OCI-LY7 (cell line): ENCODE data around the gene CA5B. TPM values are rescaled to one million over a fixed set of nuclear protein-coding genes. Genes with fewer than 3 reads are reported as not detected.

Experiments
- BruUV-seq: library from RNA; stranded (reverse); fragments of 400-500 nt; replicated peaks from 2 replicates; lab custom pipeline; 2021; lab: Mats Ljungman, UMichigan
- CTCF ChIA-PET: fragments of 300-600 bp; sonication (Branson Sonifier 250); formaldehyde crosslinking; loops from one replicate; lab custom pipeline; 2022; ENCODE audit warnings: antibody characterized with exemption; ENCODE audit not compliant: unreplicated experiment; lab: Charles Lee
- POLR2A ChIA-PET: fragments of 300-600 bp; sonication (Branson Sonifier 250); formaldehyde crosslinking; loops from one replicate; lab custom pipeline; 2022; ENCODE audit warnings: antibody characterized with exemption; lab: Charles Lee
- DNase-seq: peaks from one replicate; pipeline ENCODE4 v3.0.0-alpha.2; 2015; ENCODE audit warnings: low spot score
- H2AFZ ChIP-seq: fragments of 200-600 bp; sonication (generic), shearing (Covaris generic); 2 replicates; pipeline ENCODE4 v1.6.1; 2014; ENCODE audit warnings: mild to moderate bottlenecking, antibody characterized with exemption, low read length, moderate library complexity
- H3K27ac ChIP-seq: fragments of 200-600 bp; sonication (generic); 2 replicates; pipeline ENCODE4 v1.5.1; 2014; ENCODE audit warnings: mixed run types, low read depth, mild to moderate bottlenecking, moderate library complexity, low read length, inconsistent platforms; ENCODE audit not compliant: poor library complexity, severe bottlenecking
- H3K36me3 ChIP-seq: fragments of 200-600 bp; sonication (generic); 2 replicates; pipeline ENCODE4 v1.6.1; 2014; ENCODE audit warnings: mild to moderate bottlenecking, antibody characterized with exemption, low read length, moderate library complexity, mixed read lengths; ENCODE audit not compliant: insufficient read depth
- H3K4me1 ChIP-seq: fragments of 200-600 bp; sonication (generic); 2 replicates; pipeline ENCODE4 v1.5.1; 2014; ENCODE audit warnings: mild to moderate bottlenecking, low read length; ENCODE audit not compliant: insufficient read depth, poor library complexity, severe bottlenecking
- H3K4me2 ChIP-seq: fragments of 200-600 bp; sonication (generic); 2 replicates; pipeline ENCODE4 v1.6.1; 2014; ENCODE audit warnings: mild to moderate bottlenecking, low read length
- H3K4me3 ChIP-seq: fragments of 200-600 bp; sonication (generic); 2 replicates; pipeline ENCODE4 v1.5.1; 2014; ENCODE audit warnings: mild to moderate bottlenecking, low read depth, low read length; ENCODE audit not compliant: poor library complexity, severe bottlenecking
- H3K79me2 ChIP-seq: fragments of 200-600 bp; sonication (generic); 2 replicates; pipeline ENCODE4 v1.6.1; 2016; ENCODE audit warnings: low read depth, mild to moderate bottlenecking, low read length, moderate library complexity, mixed read lengths; ENCODE audit not compliant: insufficient read depth
- H3K9me2 ChIP-seq: fragments of 200-600 bp; sonication (generic); 2 replicates; pipeline ENCODE4 v1.6.1; 2016; ENCODE audit warnings: mild to moderate bottlenecking, low read length, mixed read lengths; ENCODE audit not compliant: insufficient read depth
- H3K9me3 ChIP-seq: fragments of 200-600 bp; sonication (generic); 2 replicates; pipeline ENCODE4 v1.6.1; 2014; ENCODE audit warnings: mild to moderate bottlenecking, mixed run types, low read length, mixed read lengths
- H4K20me1 ChIP-seq: fragments of 200-600 bp; sonication (generic); 2 replicates; pipeline ENCODE4 v1.6.1; 2014; ENCODE audit warnings: mild to moderate bottlenecking, antibody characterized with exemption, low read length, moderate library complexity, mixed read lengths; ENCODE audit not compliant: insufficient read depth
- EZH2phosphoT487 ChIP-seq: fragments of 200-600 bp; sonication (generic); IDR thresholded peaks from 2 replicates; pipeline ENCODE4 v1.6.1; 2018; ENCODE audit warnings: low read depth, borderline replicate concordance, mild to moderate bottlenecking, mixed run types, antibody characterized with exemption, low read length, moderate library complexity, mixed read lengths
- intact Hi-C: fragments of 100-400 bp; cut with micrococcal nuclease; formaldehyde crosslinking; loops from one replicate; pipeline ENCODE4 v1.10.0; 2022; ENCODE audit not compliant: unreplicated experiment
- small RNA-seq: library from RNA; depleted of rRNA; stranded (forward); fragments of <200 nt; gene quantifications from one replicate; pipeline ENCODE3, GENCODE V24; 2014
- total RNA-seq, 2 experiments: library from RNA; depleted of rRNA in 1 of 2; stranded (reverse); fragments of >200 nt in 1 of 2; shearing (Covaris generic) in 1 of 2; gene quantifications; 2 replicates each; pipeline ENCODE4 v1.2.3, GENCODE V29; 2014 to 2022
- TF ChIP-seq, protein P1 (sequence below): fragments of 200-600 bp; sonication (generic); conservative IDR thresholded peaks from 2 replicates; pipeline ENCODE4 v1.5.1; 2014; ENCODE audit warnings: mild to moderate bottlenecking, antibody characterized with exemption, low read length, moderate library complexity, mixed read lengths

The CA5B gene
- total RNA-seq, 2 experiments from 2014 or later: 3.1 to 6.2 TPM

DNA sequence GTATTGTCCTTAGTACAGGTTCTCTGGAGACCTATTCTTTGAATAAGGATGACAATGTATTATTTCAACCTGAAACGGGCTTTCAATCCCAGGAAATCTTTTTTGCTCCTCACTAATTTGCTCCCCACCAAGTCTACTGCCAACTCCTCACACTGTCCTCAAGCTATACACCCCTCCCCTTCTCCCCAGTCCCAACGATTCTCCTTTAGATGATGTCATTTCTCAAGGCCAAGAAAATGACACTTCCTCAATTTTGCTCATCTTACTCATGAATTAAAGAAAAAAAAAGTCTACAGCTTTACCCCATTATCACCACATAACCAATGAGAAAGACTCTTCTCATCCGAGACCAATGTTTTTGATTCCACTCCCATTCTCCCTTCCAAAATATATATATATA is 96.0 kb downstream of the CA5B start:
- Histone ChIP-seq H3K9me3 (no peaks in the 10 kb centered on the region), H2AFZ (no peak overlapping the region), H3K27ac (no peak overlapping the region), H3K79me2 (no peaks in the 10 kb centered on the region), H3K9me2 (no peaks in the 10 kb centered on the region), H4K20me1 (no peaks in the 10 kb centered on the region), H3K4me2 (no peak overlapping the region), H3K4me3 (no peak overlapping the region), H3K4me1 (peaks cover 4% of the 10 kb centered on the region), H3K36me3 (peaks cover 36% of the 10 kb centered on the region)
- no peak for TF ChIP-seq EZH2phosphoT487
- TF ChIP-seq, protein P1, sequence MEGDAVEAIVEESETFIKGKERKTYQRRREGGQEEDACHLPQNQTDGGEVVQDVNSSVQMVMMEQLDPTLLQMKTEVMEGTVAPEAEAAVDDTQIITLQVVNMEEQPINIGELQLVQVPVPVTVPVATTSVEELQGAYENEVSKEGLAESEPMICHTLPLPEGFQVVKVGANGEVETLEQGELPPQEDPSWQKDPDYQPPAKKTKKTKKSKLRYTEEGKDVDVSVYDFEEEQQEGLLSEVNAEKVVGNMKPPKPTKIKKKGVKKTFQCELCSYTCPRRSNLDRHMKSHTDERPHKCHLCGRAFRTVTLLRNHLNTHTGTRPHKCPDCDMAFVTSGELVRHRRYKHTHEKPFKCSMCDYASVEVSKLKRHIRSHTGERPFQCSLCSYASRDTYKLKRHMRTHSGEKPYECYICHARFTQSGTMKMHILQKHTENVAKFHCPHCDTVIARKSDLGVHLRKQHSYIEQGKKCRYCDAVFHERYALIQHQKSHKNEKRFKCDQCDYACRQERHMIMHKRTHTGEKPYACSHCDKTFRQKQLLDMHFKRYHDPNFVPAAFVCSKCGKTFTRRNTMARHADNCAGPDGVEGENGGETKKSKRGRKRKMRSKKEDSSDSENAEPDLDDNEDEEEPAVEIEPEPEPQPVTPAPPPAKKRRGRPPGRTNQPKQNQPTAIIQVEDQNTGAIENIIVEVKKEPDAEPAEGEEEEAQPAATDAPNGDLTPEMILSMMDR: no peak
- BruUV-seq: no TSS peak
- intact Hi-C loops: no loop called here
- ChIA-PET CTCF (no interaction called here), POLR2A (interaction anchor here (1.1 kb wide), 1 partner anchor 43 kb away, joined by 4 read pairs; no protein-coding TSS in a partner anchor)
- DNase-seq: no peak

DNA sequence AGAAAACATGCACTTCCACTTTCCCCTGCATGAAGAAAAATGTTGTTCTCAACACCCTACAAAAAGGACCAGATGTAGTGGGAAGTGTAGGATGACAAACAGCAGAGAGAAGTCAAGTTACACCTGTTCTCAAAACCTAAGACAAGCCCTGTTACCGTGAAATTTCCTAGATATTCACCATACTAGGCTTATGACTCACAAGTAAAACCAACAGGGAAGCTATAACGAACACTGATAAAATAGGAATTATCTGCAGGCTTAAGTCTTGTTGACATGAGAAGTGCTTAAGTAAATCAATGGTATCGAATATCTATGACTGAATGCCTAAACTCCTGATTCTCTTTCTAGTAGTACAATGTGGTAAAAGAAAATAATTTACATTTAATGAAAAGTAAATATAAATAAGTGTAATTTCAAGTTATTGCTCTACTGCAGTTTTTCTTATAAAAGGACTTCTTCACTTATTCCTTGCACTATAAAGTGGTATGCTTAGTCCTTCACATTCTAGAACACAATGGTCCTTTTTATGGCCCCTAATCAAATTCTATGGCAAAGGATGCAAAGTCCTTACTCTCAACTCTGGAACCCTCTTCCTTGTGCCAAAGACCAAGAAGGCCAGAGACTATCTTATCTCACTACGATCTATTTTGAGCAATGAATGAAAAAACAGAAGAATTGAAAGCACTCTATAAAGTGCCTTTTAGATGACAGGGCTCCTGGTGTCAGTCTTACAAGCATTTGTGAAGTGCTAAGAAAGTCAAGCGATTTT is 96.9 kb downstream of the CA5B start:
- CTCF ChIA-PET: no interaction called here
- Histone ChIP-seq H4K20me1 (no peaks in the 10 kb centered on the region), H3K9me2 (no peaks in the 10 kb centered on the region), H3K4me3 (no peak overlapping the region), H2AFZ (no peak overlapping the region), H3K4me2 (no peak overlapping the region), H3K27ac (no peak overlapping the region), H3K79me2 (no peaks in the 10 kb centered on the region), H3K9me3 (no peaks in the 10 kb centered on the region), H3K4me1 (no peaks in the 10 kb centered on the region), H3K36me3 (peaks cover 30% of the 10 kb centered on the region)
- intact Hi-C loops: no loop called here
- no TSS peak for BruUV-seq
- no peak for DNase-seq
- no peak for TF ChIP-seq EZH2phosphoT487
- TF ChIP-seq, protein P1: no peak
- POLR2A ChIA-PET: interaction anchor here (1.1 to 1.6 kb wide), 2 partner anchors 15 to 44 kb away, joined by 3 read pairs; no protein-coding TSS in a partner anchor

Small RNA genes within 50 kb of the gene (small RNA-seq; reads per million reads assigned to genes)
- not detected for gene RF00409

Other genes with a start within 250 kb of the CA5B start
- gene PIR, start 244.9 kb upstream of the CA5B start, total RNA-seq (2014; rRNA removed; shearing (Covaris generic)): 0.51 and 1.9 TPM in 2 replicates
- gene PIR, start 244.9 kb upstream of the CA5B start, total RNA-seq (2022): 3.1 and 3.5 TPM in 2 replicates
- gene BMX, start 237.5 kb upstream of the CA5B start, total RNA-seq (2014; rRNA removed; shearing (Covaris generic)): not detected in 2 replicates
- gene BMX, start 237.5 kb upstream of the CA5B start, total RNA-seq (2022): not detected in 2 replicates
- not detected in 2 replicates for gene ACE2, start 137.3 kb upstream of the CA5B start, total RNA-seq (2014; rRNA removed; shearing (Covaris generic))
- not detected in 2 replicates for gene ACE2, start 137.3 kb upstream of the CA5B start, total RNA-seq (2022)
- gene CLTRN, start 73.5 kb upstream of the CA5B start, total RNA-seq (2014; rRNA removed; shearing (Covaris generic)): 0.28 TPM in 1 of 2 replicates, not detected in the other
- gene CLTRN, start 73.5 kb upstream of the CA5B start, total RNA-seq (2022): 0.46 TPM in 1 of 2 replicates, not detected in the other
- 6.2 and 6.5 TPM in 2 replicates for gene ZRSR2, start 52.2 kb downstream of the CA5B start, total RNA-seq (2014; rRNA removed; shearing (Covaris generic))
- gene ZRSR2, start 52.2 kb downstream of the CA5B start, total RNA-seq (2022): 13.7 and 14.0 TPM in 2 replicates
- 40.2 and 47.0 TPM in 2 replicates for gene AP1S2, start 116.5 kb downstream of the CA5B start, total RNA-seq (2014; rRNA removed; shearing (Covaris generic))
- 42.7 and 49.5 TPM in 2 replicates for gene AP1S2, start 116.5 kb downstream of the CA5B start, total RNA-seq (2022)